RWPE1 (cell line): ENCODE results near the gene MUC5AC.
"Not testable (repeated sequence)": the region's sequence is repeated elsewhere in the genome, so short reads cannot be mapped to it uniquely, and the experiment has no call there.

ENCODE experiments used
- CTCF ChIA-PET: fragments of 350-600 bp; sonication (Branson Sonifier 250); formaldehyde crosslinking; extraction: SDS; loops from one replicate; lab custom pipeline; 2021; lab: Yijun Ruan, JAX
- POLR2A ChIA-PET: fragments of 400-600 bp; formaldehyde crosslinking; extraction: SDS; loops from one replicate; lab custom pipeline; 2020; ENCODE audit warnings: antibody characterized with exemption; ENCODE audit not compliant: low non-redundant PET; lab: Yijun Ruan, JAX
- DNase-seq: peaks from one replicate; pipeline ENCODE4 v3.0.0; 2012; ENCODE audit warnings: low spot score
- H3K27ac ChIP-seq: fragments of 450-650 bp; 2 replicates; pipeline ENCODE4 v1.5.1; 2017
- TF ChIP-seq, protein P1 (sequence below): fragments of 450-650 bp; conservative IDR thresholded peaks from 2 replicates; pipeline ENCODE4 v1.5.1; 2017; ENCODE audit warnings: low read depth, mild to moderate bottlenecking

The MUC5AC gene

DNA sequence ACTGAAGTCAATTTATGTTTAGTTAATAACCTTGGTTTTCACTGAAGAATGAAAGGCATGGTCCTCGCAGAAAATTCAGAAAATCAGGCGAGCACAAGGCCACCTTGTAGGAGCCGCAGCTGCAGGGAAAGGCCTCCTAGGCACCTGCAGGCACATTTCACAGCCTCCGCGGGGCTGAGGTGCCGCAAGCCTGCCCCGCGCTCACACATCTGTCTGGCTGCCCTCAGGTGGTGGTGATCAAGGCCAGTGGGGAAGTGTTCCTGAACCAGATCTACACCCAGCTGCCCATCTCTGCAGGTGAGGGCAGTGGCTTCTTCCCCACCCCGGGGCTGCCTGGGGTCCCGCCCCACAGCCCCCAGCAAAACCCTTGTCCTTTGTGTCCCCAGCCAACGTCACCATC lies 10.5 kb downstream of the MUC5AC start:
- H3K27ac ChIP-seq: no peak overlapping the region
- CTCF ChIA-PET: no interaction called here
- POLR2A ChIA-PET: no interaction called here
- no peak for DNase-seq
- TF ChIP-seq, protein P1, sequence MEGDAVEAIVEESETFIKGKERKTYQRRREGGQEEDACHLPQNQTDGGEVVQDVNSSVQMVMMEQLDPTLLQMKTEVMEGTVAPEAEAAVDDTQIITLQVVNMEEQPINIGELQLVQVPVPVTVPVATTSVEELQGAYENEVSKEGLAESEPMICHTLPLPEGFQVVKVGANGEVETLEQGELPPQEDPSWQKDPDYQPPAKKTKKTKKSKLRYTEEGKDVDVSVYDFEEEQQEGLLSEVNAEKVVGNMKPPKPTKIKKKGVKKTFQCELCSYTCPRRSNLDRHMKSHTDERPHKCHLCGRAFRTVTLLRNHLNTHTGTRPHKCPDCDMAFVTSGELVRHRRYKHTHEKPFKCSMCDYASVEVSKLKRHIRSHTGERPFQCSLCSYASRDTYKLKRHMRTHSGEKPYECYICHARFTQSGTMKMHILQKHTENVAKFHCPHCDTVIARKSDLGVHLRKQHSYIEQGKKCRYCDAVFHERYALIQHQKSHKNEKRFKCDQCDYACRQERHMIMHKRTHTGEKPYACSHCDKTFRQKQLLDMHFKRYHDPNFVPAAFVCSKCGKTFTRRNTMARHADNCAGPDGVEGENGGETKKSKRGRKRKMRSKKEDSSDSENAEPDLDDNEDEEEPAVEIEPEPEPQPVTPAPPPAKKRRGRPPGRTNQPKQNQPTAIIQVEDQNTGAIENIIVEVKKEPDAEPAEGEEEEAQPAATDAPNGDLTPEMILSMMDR: no peak

DNA sequence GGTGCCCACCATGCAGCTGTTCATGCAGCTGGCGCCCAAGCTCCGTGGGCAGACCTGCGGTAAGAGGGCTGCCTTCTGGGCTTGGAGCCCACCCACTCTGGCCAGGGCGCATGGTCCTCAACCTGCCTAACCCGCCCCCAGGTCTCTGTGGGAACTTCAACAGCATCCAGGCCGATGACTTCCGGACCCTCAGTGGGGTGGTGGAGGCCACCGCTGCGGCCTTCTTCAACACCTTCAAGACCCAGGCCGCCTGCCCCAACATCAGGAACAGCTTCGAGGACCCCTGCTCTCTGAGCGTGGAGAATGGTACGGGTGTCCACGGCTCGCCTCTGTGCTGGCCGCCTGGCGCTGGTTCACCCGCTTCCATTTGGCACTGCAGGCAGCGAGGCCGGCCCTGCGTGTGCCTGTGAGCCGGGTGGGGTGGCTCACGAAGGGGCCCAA lies 11.0 kb downstream of the MUC5AC start:
- H3K27ac ChIP-seq: no peak overlapping the region
- TF ChIP-seq, protein P1: no peak
- CTCF ChIA-PET: no interaction called here
- no peak for DNase-seq
- POLR2A ChIA-PET: interaction anchor here (0.6 kb wide), 1 partner anchor 289 kb away, joined by 3 read pairs; no protein-coding TSS in a partner anchor

DNA sequence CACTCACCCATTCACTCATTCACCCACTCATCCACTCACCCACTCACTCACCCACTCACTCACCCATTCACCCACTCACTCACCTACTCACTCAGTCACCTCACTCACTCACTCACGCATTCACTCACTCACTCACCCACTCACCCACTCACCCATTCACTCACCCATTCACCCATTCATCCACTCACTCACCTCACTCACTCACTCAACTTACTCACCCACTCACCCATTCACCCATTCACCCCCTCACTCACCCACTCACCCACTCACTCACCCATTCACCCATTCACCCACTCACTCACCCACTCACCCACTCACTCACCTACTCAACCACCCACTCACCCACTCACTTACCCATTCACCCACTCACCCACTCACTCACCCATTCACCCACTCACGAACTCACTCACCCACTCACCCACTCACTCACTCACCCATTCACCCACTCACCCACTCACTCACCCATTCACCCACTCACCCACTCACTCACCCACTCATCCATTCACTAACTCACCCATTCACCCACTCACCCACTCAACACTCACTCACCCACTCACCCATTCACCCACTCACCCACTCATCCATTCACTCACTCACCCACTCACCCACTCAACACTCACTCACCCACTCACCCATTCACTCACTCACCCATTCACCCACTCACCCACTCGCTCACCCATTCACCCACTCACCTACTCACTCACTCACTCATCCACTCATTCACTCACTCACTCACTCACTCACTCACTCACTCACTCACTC lies 13.7 kb downstream of the MUC5AC start:
- DNase-seq: no peak
- CTCF ChIA-PET: no interaction called here
- no peak overlapping the region for H3K27ac ChIP-seq

DNA sequence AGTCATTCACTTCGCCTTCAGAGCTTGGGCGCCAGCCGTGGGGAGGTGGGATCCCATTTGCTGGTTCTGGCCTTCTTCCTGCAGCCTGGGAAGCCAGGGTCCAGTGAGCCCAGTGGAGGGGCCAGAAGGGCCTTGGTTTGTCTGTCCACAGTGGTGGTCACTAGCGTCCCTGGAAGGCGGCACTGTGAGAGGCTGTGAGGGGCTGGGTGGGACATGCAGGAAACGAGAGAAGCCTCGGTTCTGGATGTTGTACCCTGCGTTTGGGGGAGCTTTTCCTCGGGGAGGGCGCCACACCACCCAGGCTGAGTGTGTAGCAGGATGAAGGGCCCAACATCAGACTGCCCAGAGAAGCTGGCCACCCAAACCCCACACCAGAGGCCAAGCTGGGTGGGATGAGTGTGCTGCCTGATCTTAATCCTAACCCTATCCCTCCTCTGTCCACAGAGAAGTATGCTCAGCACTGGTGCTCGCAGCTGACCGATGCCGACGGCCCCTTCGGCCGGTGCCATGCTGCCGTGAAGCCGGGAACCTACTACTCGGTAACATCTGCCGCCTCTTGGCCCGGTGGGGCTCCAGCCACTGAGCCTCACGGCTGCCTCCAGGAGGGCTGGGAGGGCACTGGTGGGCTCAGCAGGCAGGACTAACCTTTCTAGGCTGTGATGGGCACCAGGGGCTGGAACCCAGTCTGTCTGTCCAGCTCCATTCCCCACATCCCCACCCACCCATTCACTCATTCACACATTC lies 14.4 kb downstream of the MUC5AC start:
- no peak for DNase-seq
- CTCF ChIA-PET: no interaction called here
- TF ChIP-seq, protein P1: no peak
- POLR2A ChIA-PET: no interaction called here
- no peak overlapping the region for H3K27ac ChIP-seq

More for the DNA sequence above, 13.7 kb downstream of the MUC5AC start:
- POLR2A ChIA-PET: no interaction called here
- TF ChIP-seq, protein P1: no peak

DNA sequence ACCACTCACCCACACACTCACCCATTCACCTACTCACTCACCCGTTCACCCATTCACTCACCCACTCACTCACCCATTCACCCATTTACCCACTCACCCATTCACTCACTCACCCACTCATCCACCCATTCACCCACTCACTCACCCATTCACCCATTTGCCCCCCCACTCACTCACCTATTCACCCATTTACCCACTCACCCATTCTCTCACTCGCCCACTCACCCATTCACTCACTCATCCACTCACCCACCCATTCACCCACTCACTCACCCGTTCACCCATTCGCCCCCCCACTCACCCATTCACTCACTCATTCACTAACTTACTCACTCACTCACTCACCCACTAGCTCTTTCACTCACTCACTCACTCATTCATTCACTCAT lies 15.0 kb downstream of the MUC5AC start:
- POLR2A ChIA-PET: no interaction called here
- CTCF ChIA-PET: no interaction called here
- TF ChIP-seq, protein P1: no peak
- no peak for DNase-seq
- no peak overlapping the region for H3K27ac ChIP-seq

DNA sequence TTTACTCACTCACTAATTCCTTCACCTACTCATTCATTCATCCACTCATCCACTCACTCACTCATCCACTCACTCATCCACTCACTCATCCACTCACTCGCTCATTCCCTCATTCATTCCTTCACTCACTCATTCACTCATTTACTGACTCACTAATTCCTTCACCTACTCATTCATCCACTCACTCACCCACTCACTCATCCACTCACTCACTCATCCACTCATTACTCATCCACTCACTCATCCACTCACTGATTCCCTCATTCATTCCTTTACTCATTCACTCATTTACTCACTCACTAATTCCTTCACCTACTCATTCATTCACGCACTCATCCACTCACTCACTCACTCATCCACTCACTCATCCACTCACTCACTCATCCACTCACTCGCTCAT lies 15.6 kb downstream of the MUC5AC start:
- CTCF ChIA-PET, DNase-seq, POLR2A ChIA-PET, H3K27ac ChIP-seq: not testable (repeated sequence)
